ENCODE data around the gene DUSP3. TPM values are rescaled to one million over a fixed set of nuclear protein-coding genes. Genes with fewer than 3 reads are reported as not detected.

Gene DUSP3
- total RNA-seq, 1 experiment from 2014 or later: 51.5 TPM

DNA sequence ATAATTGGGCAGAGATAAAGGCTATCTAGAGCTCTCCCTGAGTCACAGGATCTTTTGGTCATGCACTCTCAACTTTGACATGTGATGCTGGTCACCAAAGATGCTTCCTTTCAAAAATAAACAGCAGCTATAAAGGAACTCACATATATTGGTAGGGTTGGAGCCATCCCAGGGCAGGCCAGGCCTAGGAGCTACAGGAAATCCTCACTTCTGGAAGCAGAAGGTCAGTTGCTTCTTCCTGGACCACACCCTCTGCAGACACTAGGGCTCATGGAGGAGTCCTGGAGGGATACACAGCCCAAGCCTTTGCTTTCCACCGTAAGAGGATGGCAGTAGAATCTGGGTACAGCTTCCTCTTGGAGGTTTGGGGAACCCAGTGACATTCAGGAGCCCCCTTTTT is 44.8 kb downstream of the DUSP3 start:
- peak; percentile 22 for DNase-seq (ENCODE audit: low read depth)

DNA sequence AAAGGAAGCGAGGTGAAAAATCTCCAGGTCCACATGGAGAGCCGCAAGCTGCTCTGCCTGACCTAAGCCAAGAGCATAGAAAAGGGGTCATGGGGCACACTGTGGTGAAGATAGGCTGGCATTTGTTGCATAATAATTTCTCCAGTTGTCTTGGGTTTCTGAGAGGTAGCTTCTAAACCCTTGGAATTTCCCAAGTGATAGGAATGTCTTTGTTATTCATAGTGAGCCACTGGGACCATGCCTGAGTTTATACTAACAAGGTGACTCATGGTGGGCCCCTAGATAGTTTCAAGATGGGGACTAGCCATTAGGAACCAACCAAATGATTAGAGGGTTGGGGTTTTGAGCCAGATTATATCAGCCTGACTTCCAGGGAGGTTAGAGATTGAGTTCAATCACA is 45.8 kb downstream of the DUSP3 start:
- peak; percentile 96 for DNase-seq (ENCODE audit: low read depth)

DNA sequence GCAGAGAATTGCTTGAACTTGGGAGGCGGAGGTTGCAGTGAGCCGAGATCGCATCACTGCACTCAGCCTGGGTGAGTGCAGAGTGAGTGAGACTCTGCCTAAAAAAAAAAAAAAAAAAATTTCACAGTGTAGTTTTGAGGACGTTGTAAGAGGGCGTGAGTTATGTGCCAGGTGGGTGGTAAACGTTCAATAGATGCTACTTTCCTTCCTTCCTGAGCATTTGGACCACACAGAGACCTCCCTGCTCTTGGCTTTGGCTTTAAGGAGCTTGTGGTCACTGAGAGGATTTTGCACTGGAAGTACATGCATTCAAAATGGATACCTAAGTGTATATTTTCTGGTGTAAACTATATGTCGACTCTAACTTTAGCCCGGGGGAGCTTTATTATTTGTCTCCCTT is 50.7 kb downstream of the DUSP3 start:
- DNase-seq (ENCODE audit: low read depth): no peak

DNA sequence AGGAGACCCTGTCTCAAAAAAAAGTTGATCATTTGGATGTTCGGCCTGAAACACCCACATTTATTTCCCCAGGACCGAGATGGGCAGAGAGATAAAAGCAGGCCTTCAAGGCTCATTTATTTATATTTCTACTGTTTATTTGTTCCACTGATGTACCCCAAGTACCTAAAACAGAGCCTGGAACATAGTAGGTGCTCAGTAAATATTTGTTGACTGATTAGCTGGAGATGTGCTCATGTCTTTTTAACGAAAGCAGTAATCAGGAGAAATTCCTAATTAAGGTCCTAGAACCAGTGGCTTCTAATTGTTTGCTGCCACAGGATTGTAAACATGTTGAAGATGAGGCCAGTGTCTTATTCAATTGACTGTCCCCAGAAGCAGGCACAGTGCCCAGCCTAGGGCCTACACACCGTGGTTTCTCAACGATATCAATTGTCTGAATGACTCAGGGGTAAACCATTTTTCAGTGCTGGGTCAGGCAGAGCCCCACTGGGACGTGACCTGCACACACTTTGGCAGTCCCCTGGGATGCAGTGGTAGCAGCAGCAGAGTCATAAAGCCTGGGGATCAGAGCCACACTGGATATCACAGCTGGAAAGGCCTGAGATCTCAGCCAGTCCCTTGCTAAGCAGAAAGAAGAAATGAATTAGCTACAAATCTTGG is 54.9 kb downstream of the DUSP3 start:
- DNase-seq (ENCODE audit: low read depth): peak; percentile 97

DNA sequence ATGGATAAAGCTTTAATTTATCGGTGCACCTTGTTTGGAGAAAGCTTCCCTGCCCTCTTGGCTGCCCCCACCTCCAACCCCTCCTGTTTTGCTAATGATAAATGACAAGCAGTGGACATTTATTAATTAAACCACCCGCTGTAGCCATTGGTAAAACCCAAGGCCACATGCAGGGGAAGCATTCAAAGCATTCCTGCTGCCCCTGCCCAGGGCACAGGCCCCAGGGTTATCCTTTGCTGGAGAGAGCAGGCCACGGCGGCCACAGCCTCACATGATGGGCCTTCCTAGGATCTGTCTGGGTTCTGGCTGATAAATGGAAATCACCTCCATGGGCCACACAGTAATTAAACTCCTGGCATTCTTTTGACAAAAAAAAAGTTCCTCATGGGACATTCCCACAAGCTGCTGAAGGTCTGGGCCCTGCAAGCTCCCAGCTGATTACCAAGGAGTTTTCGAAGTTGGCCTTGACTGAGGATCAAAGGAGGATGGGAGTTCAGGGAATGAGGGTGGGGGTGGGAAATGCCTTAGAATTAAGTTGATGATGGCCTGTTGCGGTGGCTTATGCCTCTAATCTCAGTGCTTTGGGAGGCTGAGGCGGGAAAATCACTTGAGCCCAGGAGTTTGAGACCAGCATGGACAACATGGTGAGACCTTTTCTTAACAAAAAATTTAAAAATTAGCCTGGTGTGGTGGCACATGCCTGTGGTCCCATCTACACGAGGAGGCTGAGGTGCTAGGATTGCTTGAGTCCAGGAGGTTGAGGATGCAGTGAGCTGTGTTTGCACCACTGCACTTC is 55.7 kb downstream of the DUSP3 start:
- DNase-seq (ENCODE audit: low read depth): no peak

DNA sequence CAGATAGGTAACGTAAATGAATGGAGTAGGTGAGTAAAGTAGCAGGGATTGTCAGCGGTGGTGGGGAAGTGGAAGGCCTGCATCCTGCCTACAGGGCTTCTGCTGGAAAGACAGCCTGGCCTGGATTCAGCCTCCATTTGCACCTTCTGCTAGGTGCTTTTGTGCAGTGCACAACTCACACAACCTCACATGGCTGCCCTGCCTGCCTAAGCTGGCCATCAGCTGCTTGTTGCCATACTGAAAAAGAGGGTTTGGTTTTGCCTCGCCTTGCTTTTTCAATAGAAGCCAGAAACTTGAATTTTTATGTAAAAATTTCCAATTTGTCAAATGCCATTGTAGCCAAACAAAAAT is 56.5 kb downstream of the DUSP3 start:
- no peak for DNase-seq (ENCODE audit: low read depth)

DNA sequence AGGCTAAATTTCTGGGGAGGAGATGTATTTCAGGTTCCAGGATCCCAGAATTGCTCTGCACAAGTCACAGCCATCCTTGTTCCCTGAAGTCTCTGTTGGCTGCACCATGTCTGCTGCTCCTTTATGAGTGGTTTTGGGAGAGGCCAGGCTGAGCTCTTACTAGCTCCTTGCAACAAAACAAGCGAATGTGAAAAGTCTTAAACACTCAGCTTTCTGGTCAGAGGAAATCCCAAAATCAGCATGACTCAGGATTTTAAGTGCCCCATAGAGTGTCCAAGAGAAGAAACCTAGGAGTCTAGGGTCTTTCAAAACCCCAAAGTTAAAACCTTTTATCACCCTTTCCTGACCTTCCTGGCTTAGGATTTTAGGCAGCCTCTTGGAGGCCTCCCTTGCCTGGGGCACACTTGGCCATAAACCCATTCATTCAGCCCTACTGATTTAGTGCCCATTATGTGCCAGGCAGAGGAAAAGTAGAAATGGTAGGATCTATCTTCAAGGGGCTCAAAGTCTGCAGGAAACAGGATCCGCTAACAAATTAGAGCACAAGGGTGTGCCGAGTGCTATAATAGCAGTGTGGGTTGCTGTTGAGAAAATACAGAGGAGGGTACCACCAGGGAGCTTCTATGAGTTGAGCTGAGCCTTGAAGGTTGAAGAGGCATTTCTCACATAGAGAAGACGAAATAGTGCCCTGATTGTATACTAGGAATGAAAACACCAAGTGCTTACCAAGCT is 57.1 kb downstream of the DUSP3 start:
- peak; percentile 48 for DNase-seq (ENCODE audit: low read depth)

DNA sequence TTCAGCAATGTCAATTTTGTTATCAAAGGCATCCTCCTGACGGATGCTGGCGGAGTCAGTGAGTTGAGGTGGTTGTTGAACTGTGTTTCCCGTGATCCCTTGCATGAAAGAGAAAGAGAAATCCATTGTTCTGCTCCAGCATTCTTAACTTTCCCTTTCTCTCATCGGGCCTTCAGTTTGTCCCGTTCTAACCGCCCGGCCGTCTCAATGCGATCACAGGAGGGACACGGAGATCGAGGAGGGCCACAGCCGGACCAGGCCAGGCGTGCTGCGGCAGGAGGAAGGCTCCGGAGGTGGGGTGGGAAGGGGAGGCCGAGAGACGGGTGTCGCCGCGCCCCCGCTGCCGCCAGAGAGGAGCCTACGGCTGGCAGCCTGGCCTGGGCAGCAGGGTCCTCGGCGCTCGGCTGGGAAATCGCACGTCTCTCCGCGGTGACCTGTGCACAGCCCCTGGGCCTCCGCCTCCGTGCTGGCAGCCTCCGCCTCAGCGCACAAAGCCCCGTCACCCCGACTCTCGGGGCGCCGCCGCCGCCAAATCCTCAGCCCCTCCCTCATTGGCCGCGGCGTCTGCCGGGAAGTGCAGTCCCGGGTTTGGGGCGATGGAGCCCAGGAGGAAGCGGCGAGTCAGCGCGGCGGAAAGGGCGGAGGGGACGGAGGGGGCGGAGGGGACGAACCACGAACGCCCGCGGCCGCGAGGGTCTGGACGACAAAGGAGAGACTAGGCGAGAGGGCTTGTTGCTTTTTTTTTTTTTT is 58.3 kb downstream of the DUSP3 start:
- DNase-seq (ENCODE audit: low read depth): peak; percentile 73

DNA sequence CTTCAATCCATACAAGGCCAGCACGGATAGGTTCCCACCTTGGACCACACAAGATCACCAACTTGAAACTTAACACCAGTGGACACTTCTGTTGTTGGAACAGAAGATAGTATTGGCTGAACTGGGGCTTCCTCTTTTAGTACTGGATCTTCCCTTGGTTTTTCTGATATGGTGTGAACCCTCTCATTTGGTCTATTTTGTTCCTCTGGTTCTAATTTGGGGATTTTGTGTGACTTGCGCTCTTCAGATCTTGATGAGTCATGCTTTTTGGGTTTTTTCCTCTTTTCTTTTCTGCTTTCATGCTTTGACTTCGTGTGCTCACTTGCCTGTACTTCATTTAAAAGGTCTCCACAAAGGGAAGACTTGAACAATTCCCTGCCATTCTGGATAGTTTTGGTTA is 59.2 kb downstream of the DUSP3 start:
- no peak for DNase-seq (ENCODE audit: low read depth)

DNA sequence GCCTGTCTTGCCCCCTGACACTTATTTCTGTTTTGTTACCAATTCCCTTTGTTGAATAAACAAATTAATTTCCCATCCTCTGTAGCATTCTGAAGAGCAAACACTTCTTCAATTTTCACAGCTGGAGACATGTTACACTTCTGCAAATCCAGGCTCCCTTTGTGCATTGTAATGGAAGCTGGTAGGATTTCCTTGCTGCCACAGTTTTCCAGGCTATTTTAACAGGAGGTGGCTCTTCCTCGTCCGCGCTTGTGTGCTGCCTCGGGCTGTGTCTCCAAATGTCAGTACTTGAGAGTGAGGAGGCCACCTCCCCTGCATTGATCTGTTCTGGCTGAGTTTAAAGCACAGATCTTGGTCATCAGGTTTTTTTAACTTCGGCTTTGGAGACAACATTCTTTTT is 60.2 kb downstream of the DUSP3 start:
- DNase-seq (ENCODE audit: low read depth): no peak

DNA sequence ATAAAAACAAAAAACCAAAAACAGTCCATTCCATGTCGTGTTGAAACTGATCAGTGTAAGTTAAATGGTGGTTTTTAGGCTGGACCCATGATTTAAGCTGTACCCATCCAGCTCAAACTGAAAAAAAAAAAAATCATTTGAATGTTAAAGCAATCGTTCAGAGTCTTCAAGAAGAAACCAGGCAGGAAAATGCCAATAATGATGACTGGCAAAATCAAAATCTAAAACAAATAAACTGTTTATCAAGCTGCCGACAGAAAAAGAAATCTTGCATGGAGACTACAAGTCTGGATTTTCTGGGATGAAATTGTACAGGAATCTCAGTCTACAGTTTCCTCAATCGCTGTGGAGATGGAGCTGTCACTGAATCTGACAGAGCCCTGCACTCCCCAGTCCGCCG is 60.9 kb downstream of the DUSP3 start:
- no peak for DNase-seq (ENCODE audit: low read depth)

Other genes starting within 250 kb of the DUSP3 start
- 4.2 and 6.9 TPM in 2 replicates for gene ETV4, start 232.6 kb downstream of the DUSP3 start, total RNA-seq (2014; rRNA removed; shearing (Covaris generic))
- not detected in 2 replicates for gene MEOX1, start 117.1 kb downstream of the DUSP3 start, total RNA-seq (2014; rRNA removed; shearing (Covaris generic))
- not detected in 2 replicates for gene SOST, start 20.2 kb downstream of the DUSP3 start, total RNA-seq (2014; rRNA removed; shearing (Covaris generic))
- gene CFAP97D1, start 1.5 kb upstream of the DUSP3 start, total RNA-seq (2014; rRNA removed; shearing (Covaris generic)): not detected in 2 replicates
- 5.1 and 5.9 TPM in 2 replicates for gene MPP3, start 54.2 kb upstream of the DUSP3 start, total RNA-seq (2014; rRNA removed; shearing (Covaris generic))
- gene CD300LG, start 68.2 kb upstream of the DUSP3 start, total RNA-seq (2014; rRNA removed; shearing (Covaris generic)): not detected in 2 replicates
- gene MPP2, start 128.6 kb upstream of the DUSP3 start, total RNA-seq (2014; rRNA removed; shearing (Covaris generic)): 2.5 and 4.4 TPM in 2 replicates
- not detected in 2 replicates for gene PPY, start 163.5 kb upstream of the DUSP3 start, total RNA-seq (2014; rRNA removed; shearing (Covaris generic))
- not detected in 2 replicates for gene PYY, start 175.0 kb upstream of the DUSP3 start, total RNA-seq (2014; rRNA removed; shearing (Covaris generic))
- 0.99 and 3.7 TPM in 2 replicates for gene NAGS, start 225.6 kb upstream of the DUSP3 start, total RNA-seq (2014; rRNA removed; shearing (Covaris generic))
- gene TMEM101, start 236.0 kb upstream of the DUSP3 start, total RNA-seq (2014; rRNA removed; shearing (Covaris generic)): 40.0 and 41.3 TPM in 2 replicates